ENCODE results near the gene GNAI3.
A peak's percentile ranks its signal among the peaks of the same experiment; 100 is the strongest.

GNAI3 gene

GRCh38 chr1:109613361-109614147, 65.1 kb downstream of the GNAI3 start:
- no peak for DNase-seq (ENCODE audit: low spot score)
- TF ChIP-seq CTCF (IDR thresholded peaks at IDR 0.05; ENCODE audit: extremely low read depth, missing control alignments) = no peak

- no peak for TF ChIP-seq CTCF (IDR thresholded peaks at IDR 0.05; ENCODE audit: extremely low read depth, missing control alignments)
- DNase-seq (ENCODE audit: low spot score) = peak; percentile 32
Observed at GRCh38 chr1:109615879-109616278, 67.5 kb downstream of the GNAI3 start.

- TF ChIP-seq CTCF (IDR thresholded peaks at IDR 0.05; ENCODE audit: extremely low read depth, missing control alignments) = no peak
- peak; percentile 2 for DNase-seq (ENCODE audit: low spot score)
Observed at GRCh38 chr1:109616391-109616790, 68.0 kb downstream of the GNAI3 start.

- DNase-seq (ENCODE audit: low spot score) = no peak
- no peak for TF ChIP-seq CTCF (IDR thresholded peaks at IDR 0.05; ENCODE audit: extremely low read depth, missing control alignments)
Observed at GRCh38 chr1:109617291-109617801, 68.9 kb downstream of the GNAI3 start.

GRCh38 chr1:109618661-109619575, 70.5 kb downstream of the GNAI3 start:
- no peak for TF ChIP-seq CTCF (IDR thresholded peaks at IDR 0.05; ENCODE audit: extremely low read depth, missing control alignments)
- no peak for DNase-seq (ENCODE audit: low spot score)

GRCh38 chr1:109619576-109620400, 71.4 kb downstream of the GNAI3 start, which contains the start of the genes AMPD2 and GNAT2:
TSS of gene AMPD2 (plus strand) at chr1:109619837. CDS start at chr1:109621176, 1,339 bp downstream.
TSS of gene GNAT2 (minus strand) at chr1:109619616. CDS start at chr1:109612870, 6,746 bp downstream.
- TF ChIP-seq CTCF (IDR thresholded peaks at IDR 0.05; ENCODE audit: extremely low read depth, missing control alignments) = no peak
- peak; percentile 91 for DNase-seq (ENCODE audit: low spot score)

Measured in GM20000 (cell line).